HG03064 (cell line): ENCODE measurements around the gene CACNA1A.
A peak's percentile ranks its signal among the peaks of the same experiment; 100 is the strongest.
"Not testable (repeated sequence)": the region's sequence is repeated elsewhere in the genome, so short reads cannot be mapped to it uniquely, and the experiment has no call there.

Source experiments
- ATAC-seq: cut with Tn5 transposase; IDR thresholded peaks from one replicate; pipeline ENCODE4 v1.9.1; 2021; ENCODE audit warnings: low read depth; ENCODE audit not compliant: unreplicated experiment

CACNA1A gene

DNA sequence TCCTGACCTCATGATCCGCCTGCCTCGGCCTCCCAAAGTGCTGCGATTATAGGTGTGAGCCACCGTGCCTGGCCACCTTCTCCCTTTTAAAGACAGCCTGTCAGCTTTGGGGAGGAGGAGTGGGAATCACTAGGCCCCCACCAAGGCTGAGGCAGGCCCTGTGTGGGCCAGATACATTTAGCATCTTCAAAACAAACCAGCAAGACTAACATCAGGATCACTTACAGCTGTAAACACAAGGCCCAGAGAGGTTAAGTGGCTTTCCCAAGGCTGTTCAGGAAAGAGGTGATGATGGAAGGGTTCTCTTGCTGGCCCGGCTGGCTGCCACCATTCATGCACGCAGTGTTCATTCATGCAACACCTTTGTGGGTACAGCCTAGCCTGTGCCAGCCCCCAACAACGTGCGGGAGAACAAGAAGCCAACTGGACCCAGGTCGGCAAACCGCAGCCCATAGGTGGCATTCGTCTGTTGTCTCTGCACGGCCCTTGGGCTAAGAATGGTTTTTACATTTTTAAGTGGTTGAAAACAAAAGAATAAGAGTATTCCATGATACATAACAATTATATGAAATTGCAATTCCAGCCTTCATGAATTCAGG, 333.0 kb downstream of the CACNA1A start:
- no peak for ATAC-seq

GRCh38 chr19:13172346-13173138, 333.7 kb downstream of the CACNA1A start:
- no peak for ATAC-seq

GRCh38 chr19:13171146-13171545, 335.1 kb downstream of the CACNA1A start:
- ATAC-seq = no peak

GRCh38 chr19:13169769-13170168, 336.5 kb downstream of the CACNA1A start:
- ATAC-seq = no peak

- not testable (repeated sequence) for ATAC-seq
Measured at GRCh38 chr19:13166151-13166550, 340.1 kb downstream of the CACNA1A start.

DNA sequence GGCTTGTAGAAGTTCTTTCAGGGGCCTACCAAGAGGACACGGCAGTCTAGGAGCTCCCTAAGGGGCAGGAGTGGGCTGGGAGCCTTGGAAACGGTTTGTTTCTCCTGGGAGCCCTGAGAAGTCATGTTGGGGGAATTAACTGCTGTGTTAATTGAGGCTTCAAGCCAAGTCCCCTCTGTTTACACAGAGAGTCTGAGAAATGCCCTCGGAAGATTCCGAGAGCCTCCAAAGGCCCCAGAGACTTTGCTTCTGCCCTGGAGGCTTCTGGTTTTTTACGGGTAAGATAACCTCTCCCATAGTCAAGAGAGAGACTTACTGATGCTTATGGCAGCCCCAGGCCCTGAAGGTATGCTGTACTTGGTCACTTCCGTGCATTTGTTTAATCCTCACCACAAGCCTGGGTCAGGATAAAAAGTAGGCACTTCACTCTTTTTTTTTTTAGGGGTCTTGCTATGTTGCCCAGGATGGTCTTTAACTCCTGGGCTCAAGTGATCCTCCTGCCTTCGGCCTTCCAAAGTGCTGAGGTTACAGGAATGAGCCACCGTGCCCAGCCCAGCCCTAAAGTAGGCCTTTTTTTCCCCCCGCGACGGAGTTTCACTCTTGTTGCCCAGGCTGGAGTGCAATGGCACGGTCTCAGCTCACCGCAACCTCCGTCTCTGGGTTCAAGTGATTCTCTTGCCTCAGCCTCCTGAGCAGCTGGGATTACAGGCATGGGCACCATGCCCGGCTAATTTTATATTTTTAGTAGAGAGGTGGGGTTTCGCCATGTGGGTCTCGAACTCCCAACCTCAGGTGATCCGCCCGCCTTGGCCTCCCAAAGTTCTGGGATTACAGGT, 340.9 kb downstream of the CACNA1A start:
- ATAC-seq = no peak

DNA sequence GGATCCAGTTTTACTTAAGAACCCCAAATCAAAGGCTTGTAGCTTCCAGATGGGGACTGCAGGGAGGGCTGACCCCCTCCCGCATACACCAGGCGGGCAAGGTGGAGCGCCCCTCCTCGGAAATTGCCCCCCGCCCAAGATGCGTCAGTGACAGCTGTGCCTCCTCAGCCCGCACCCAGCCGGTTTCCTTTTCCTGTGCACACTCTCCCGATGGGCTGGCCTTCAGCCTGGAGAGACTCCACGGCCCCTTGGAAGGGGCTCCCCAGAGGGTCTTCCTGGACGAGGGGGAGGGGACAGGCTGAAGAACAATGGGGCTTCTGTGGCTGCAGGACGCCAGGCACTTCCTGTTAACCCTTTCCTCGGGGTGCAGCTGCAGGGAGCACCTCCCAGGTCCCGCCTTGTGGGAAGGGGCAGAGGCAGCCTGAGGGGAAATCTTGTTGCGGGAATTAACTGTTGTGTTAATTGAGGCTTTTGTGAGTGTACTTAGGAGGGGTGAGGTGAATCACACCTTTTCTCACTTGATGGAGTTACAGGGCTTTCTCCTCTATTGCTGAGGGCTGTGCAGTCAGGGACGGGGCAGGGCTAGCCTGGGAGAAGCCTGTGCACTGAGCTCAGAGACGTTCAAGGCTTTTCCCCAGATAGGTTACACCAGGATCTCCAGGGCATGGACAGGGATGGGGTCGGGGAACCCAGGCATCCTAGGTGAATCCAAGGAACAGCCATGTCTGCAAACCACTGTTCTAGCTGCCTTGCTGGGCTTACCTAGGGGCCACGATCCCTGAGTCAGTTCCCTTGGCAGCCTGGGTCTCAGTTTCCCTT, 341.7 kb downstream of the CACNA1A start:
- no peak for ATAC-seq

GRCh38 chr19:13163609-13164342, 342.5 kb downstream of the CACNA1A start:
- no peak for ATAC-seq

DNA sequence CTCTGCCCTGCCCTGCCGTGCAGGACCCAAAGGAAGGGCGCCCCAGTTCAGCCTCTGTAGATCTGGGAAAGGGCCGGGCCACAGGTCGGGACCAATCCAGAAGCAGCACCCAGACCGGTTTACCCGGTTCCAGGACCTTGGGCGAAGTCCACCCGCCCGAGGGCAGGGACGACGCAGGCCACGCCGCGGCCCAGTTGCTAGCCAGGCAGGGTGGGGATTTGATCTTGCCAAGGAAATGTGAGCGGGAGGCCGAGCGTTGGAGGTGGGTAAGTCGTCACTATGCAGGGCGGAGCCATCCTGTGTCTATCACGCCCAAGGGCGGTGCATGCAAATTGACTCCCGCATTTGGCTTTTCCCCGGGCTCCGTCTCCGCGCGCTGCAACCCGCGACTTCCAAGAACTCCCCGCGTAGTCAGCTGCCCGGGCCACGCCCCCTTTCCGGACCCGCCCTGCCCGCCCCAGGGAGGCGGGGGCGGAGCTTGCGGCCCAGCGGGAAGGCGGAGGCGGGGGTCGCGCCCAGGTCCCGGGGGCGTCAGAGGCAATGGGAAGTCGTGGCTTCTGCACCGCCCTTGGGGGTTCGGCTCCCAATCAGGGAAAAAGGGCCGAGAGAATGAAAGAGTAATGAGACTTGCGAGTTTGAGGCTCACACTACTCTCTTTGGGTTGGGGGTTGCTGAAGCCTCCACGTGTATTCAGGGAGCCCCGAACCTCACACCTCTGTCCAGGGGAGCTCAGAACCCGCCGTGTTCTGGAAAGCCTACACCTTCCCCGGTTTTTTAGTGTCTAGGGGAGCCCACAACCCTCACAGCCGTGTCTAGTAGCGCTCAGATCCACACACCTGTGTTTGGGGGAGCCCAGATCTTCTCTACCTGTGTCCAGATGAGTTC, 343.3 kb downstream of the CACNA1A start:
- peak; percentile 46 for ATAC-seq

DNA sequence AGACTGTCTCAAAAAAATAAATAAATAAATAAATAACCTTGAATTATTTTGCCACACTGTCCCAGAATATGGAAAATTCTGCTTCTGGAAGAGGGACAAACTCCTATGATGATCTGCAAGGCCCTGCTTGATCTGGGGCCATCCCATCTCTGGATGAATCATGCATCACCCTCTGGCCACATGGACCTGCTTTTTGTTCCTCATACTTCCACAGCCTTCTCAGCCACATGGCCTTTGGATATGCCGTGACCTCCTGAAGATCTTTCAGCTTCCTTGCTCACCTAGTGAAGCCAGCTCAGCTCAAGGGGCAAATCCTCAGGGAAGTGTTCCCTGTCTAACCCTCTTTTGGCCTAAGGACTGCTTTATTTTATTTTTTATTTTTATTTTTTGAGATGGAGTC, 345.7 kb downstream of the CACNA1A start:
- no peak for ATAC-seq

- no peak for ATAC-seq
Measured at GRCh38 chr19:13159713-13160112, 346.6 kb downstream of the CACNA1A start.
